Testis (tissue), 2 donors: ENCODE measurements around the gene CCSER1.

Experiments used
- CTCF ChIP-seq, 3 experiments: fragments of 450-650 bp in 2 of 3; fragments of 200-600 bp in 1 of 3; sonication (generic) in 1 of 3; IDR thresholded peaks; one replicate each; pipeline ENCODE4 v1.5.1; 2016 to 2019; ENCODE audit warnings: antibody characterized with exemption in 3 of 3, mild to moderate bottlenecking in 2 of 3, moderate library complexity in 1 of 3
- POLR2A ChIP-seq: fragments of 450-650 bp; IDR thresholded peaks from one replicate; pipeline ENCODE4 v1.6.1; 2017; ENCODE audit warnings: antibody characterized with exemption, mild to moderate bottlenecking, moderate library complexity

- TF ChIP-seq CTCF (IDR thresholded peaks at IDR 0.05) (no peak), POLR2A (no peak)
Observed at GRCh38 chr4:90970021-90970420, 842.8 kb downstream of the CCSER1 start.
